HK-2 (cell line): ENCODE measurements around the gene TMEM44.
"Not testable (repeated sequence)": the region's sequence is repeated elsewhere in the genome, so short reads cannot be mapped to it uniquely, and the experiment has no call there.

Experiments used
- DNase-seq: peaks from one replicate; pipeline ENCODE4 v3.0.0-alpha.2; 2018; ENCODE audit not compliant: unreplicated experiment

The TMEM44 gene

GRCh38 chr3:194642769-194643168 lies 9.6 kb upstream of the TMEM44 start:
- DNase-seq: no peak

- DNase-seq: no peak
Measured at GRCh38 chr3:194640829-194641228, 7.6 kb upstream of the TMEM44 start.

- no peak for DNase-seq
Measured at GRCh38 chr3:194638991-194639605, 5.9 kb upstream of the TMEM44 start.

GRCh38 chr3:194637541-194638400 lies 4.6 kb upstream of the TMEM44 start:
- no peak for DNase-seq

GRCh38 chr3:194637066-194637465 lies 3.8 kb upstream of the TMEM44 start:
- no peak for DNase-seq

GRCh38 chr3:194632809-194633348 lies 340 bp downstream of the TMEM44 start:
- peak; percentile 60 for DNase-seq

GRCh38 chr3:194632226-194632808 lies 902 bp downstream of the TMEM44 start:
- no peak for DNase-seq

GRCh38 chr3:194631696-194632095 lies 1.5 kb downstream of the TMEM44 start:
- no peak for DNase-seq

GRCh38 chr3:194630681-194631080 lies 2.5 kb downstream of the TMEM44 start:
- DNase-seq: not testable (repeated sequence)

GRCh38 chr3:194624956-194625355 lies 8.3 kb downstream of the TMEM44 start:
- no peak for DNase-seq

GRCh38 chr3:194623449-194624290 lies 9.5 kb downstream of the TMEM44 start:
- no peak for DNase-seq

GRCh38 chr3:194622621-194623340 lies 10.4 kb downstream of the TMEM44 start:
- DNase-seq: no peak

- no peak for DNase-seq
Measured at GRCh38 chr3:194621947-194622346, 11.3 kb downstream of the TMEM44 start.

- DNase-seq: no peak
Measured at GRCh38 chr3:194620196-194620595, 13.0 kb downstream of the TMEM44 start.

GRCh38 chr3:194619741-194620140 lies 13.5 kb downstream of the TMEM44 start:
- no peak for DNase-seq

- DNase-seq: no peak
Measured at GRCh38 chr3:194618858-194619608, 14.2 kb downstream of the TMEM44 start.

- DNase-seq: no peak
Measured at GRCh38 chr3:194617827-194618226, 15.4 kb downstream of the TMEM44 start.

GRCh38 chr3:194617143-194617671 lies 16.0 kb downstream of the TMEM44 start:
- no peak for DNase-seq

- no peak for DNase-seq
Measured at GRCh38 chr3:194615226-194615625, 18.0 kb downstream of the TMEM44 start.

- DNase-seq: no peak
Measured at GRCh38 chr3:194612221-194612620, 21.0 kb downstream of the TMEM44 start.
